IPS-NIHi11 (cell line): ENCODE data around the gene TADA2B.
A peak's percentile ranks its signal among the peaks of the same experiment; 100 is the strongest.

ENCODE experiments used
- DNase-seq: peaks from one replicate; pipeline ENCODE4 v3.0.0; 2012; ENCODE audit warnings: mixed read lengths, low spot score

Gene TADA2B

DNA sequence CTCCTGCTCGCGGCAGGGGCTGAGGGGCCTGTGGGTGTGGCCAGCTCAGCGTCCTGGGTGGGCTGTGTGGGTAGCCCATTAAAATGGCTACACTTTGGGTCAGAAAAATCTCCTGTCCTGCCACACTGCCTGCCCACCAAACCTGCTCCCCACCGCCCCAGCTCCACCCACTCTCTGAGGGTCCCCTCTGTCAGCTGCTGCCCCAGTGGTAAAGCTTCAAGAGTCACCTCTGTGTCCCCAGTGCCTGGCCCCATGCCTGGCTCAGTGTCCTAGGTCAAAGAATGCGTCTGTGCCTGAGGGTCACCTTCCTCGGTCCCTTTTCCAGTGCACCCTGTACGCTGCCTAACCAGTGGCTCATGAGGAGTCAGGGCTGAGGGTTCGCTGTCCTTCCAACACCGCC, 24.9 kb upstream of the TADA2B start:
- DNase-seq, result no peak

DNA sequence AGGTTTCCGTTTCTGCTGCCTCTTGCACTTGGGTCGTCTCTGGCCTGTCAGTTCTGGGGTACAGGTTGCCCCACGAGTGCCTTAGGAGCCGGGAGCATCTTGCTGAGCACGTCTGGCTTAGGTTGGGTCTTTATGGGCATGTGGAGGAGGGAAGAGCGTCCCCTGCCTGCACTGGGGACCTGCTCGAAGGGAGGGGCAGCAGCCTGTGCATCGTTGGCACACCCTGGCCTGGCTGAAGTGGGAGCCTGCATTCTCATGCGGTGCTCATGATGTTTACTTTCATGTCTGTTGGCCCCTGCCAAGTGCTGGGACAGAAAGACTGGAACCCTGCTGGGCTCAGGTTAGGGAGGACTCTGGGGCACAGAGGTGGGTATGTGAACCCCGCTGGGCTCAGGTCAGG, 23.8 kb upstream of the TADA2B start:
- DNase-seq, result no peak

DNA sequence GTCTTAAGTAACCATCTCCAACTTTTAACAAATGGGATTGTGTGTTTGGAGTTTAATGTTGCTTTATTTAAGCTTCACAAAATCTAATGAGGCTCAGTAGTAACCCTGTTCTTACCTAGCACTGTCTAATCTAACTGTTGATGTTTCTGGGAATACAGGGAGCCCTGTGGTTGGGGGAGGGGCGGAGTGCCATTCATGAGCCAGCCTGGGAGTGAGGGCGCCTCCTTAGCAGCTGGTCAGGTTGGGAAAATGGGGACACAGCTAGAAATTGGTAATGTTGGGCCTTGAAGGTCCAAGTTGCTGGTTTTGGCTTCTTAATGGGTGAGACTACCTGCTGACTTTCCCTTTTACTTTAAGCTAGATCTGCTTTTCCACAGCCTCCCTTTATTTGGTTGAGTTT, 22.9 kb upstream of the TADA2B start:
- DNase-seq, result peak; percentile 54

DNA sequence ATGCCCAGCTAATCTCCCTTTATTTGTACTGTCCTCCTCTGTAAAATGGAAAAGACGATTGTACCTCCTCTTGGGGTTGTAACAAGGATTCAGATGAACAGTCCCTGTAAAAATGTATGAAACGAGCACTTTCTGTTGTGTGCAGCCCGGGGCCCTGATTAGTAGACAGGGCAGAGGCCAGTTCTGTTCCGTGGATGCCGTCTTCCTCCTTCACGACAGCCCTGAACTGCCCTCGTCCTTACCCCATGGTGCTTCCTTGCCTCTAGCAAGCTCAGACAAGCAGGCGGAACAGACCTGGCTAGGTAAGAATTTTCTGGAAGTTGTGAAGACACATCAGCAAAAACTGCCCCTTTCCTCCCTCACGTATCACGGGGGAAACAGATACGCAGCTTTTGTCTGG, 22.3 kb upstream of the TADA2B start:
- no peak for DNase-seq

DNA sequence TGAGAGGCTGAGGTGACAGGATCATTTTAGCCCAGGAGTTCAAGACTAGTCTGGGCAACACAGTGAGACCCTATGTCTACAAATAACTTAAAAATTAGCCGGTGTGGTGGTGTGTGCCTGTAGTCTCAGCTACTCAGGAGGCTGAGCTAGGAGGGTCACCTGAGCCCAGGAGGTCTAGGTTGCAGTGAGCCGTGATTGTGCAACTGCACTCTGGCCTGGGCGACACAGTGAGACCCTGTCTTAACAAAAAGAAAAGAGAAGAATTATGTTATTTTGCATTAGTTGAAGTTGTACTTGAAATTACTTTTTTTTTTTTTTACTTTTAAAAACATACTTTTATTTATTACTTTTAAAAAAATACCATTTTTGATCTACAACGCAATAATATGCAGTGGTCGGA, 21.8 kb upstream of the TADA2B start:
- no peak for DNase-seq

DNA sequence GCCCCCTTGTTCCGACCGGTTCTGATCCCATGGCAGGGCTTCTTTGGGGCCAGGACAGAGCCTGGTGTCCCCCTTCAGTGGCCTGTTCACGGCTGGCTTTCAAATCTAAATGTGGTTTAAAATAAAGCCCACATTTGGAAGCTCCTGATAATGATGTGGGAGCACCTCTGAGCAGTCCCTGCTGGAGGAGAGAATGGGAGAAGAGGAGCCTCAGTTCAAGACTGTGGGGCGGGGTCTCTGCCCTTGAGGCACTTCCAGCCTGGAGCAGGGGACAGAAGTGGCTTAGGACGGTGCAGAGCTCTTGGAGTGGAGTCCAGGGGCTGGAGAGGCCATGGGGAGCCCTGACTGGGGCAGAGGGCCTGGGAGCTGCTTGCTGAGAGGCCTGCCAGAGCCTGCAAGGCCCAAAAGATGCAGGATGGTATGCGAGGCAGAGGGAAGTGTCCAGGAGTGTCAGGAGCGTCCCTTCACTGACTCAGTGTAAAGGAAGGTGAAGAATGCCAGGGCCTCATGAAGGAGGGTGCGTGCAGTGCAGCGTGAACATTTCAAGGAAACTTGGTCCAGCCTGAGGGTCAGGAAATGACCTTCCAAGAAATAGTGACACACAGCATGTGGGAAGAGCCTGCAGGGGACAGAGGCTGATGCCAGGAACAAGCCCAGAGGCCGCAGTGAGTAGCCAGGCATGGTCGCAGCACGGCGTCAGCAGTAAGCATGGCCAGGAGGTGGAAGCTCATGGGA, 21.1 kb upstream of the TADA2B start:
- DNase-seq, result no peak

DNA sequence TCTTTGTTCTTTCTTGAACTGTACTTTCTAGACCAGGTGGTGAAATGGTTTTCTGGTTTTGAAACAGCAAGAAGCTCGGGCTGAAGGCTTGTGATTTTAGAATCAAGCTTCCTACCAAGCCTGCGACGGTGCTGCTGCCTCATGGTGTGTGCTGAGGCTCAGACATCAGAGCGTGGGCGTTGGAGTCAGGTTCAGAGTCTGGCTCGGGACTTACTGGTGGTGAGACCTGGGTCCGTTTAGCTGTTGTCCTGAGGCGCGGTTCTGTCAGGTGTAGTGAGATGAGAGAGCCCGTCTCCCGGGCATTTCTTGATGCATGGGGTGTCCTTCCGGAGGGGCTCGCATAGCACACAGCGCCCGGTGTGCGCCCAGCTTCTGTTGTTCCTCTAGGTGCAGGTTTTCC, 19.7 kb upstream of the TADA2B start:
- no peak for DNase-seq

DNA sequence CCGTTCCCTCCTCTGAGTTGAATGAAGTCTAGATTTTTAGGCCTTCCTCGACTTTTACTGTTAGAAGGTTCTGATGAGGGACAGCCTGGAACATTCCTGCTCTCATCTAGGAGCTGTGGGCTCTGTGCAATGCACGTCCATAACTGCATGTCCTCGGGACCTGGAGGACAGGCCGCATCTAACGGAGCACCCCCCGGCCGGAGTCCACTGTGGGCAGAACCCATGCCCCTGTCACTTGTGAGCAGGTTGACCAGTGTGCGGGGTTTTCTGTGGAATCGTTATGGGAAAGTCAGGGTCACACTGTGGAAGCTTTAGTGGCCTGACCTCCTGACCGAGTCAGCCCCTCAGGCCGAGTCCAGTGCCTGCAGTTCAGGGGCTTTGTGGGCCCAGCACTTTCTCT, 19.3 kb upstream of the TADA2B start:
- no peak for DNase-seq

DNA sequence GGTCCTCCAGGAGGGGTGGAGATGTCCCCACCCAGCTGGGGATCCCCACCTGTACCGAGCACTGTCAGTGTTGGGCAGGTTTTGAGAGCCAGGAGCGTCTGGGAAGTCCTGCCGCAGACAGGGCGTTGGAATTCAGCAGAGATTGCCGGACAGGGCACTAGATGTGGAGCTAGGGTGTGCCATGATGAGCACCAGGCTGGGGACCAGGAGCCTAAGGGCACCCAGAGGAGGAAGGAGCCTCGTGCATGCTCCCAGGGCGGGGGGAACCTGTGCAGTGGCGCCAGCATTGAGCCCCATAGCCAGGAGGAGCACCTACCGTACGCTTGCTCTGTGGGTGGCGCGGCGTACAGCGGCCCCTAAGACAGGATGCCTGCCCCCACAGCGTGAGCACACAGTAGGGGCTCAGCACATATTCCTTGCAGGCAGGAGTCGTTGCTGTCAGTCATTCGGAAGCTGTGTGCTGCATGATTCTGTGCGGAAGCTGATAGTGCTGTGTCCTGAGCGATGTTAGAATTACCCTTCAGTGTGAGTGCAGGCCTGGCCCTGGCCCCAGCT, 18.8 kb upstream of the TADA2B start:
- no peak for DNase-seq

DNA sequence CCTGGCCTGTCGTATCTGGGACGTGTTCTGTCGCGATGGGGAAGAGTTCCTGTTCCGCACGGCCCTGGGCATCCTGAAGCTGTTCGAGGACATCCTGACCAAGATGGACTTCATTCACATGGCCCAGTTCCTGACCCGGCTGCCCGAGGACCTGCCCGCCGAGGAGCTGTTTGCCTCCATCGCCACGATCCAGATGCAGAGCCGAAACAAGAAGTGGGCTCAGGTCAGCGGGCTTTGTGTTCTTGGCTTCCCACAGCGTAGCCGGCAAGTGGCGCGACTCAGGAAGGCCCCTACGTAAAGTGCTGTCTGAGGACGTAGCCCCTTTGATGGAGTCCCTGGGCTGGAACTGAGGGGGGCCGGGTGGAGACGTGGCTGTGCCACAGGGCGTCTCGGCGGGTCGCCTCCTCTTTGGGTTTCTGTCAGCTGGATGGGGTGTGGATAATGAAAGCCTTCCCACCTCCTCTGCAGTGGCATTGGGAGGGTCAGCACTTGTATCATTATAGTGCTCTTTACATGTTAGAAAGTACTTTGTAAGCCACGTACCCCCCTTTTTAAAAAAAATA, 18.1 kb upstream of the TADA2B start:
- no peak for DNase-seq

DNA sequence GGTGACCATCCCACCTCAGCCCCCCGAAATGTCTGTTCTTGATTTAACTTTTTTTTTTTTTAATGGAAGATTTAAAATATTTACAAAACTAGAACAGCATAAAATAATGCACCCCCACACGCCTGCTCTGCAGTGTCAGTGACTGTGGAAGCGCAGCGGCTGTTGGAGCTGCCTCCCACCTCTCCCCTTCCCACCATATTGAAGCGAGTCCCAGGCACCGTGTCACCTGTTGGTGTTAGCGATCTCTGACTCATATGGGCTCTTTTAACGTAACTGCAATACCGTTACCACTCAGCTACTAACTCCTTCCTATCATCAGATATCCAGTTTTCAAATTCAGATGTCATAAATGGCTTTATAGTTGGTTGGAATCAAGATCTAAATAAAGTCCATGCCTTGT, 17.1 kb upstream of the TADA2B start:
- DNase-seq, result no peak

DNA sequence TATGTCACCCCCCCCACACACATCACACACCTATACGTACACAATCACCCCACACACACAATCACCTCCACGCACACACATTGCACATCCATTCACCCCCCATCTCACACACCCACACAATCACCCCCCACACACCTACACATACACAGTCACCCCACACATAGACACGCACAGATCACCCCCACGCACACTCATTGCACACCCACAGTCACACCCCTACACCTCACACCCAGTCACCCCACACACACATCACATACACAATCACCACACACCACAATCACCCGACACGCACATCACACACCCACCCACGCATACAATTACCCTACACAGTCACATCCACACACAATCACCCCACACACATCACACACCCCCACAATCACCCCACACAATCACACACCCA, 15.9 kb upstream of the TADA2B start:
- no peak for DNase-seq

DNA sequence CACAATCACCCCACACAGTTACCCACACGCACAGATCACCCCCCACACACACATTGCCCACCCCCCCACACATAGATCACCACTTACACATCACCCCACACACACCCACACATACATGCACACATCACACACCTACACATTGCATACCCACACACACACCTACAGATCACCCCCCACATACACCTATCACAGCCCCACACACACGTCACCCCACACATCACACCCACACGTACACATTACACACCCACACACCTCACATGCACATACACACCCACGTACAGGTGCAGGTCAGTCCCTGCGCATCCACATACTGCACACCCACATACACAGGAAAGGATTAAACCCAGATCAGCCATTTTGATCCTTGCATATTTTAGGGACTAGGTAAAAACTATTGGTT, 15.3 kb upstream of the TADA2B start:
- no peak for DNase-seq

DNA sequence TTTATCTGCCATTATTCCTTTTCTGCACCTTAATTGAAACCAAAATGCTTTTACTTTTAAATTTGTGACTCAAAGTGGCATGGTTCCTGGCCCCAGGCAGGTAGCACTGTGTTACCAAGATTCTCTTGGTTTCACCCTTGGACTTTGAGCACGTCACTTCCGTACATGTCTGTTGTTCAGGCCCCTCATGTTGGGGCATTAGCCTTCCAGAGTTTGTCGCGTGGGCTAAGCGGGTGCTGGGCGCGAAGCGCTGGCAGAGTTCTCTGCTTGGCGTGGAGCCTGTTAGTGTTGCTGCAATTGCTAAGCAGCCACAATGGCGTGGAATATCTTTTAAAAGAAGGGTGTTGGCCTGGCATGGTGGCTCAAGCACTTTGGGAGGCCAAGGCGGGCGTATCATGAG, 14.0 kb upstream of the TADA2B start:
- DNase-seq, result no peak

DNA sequence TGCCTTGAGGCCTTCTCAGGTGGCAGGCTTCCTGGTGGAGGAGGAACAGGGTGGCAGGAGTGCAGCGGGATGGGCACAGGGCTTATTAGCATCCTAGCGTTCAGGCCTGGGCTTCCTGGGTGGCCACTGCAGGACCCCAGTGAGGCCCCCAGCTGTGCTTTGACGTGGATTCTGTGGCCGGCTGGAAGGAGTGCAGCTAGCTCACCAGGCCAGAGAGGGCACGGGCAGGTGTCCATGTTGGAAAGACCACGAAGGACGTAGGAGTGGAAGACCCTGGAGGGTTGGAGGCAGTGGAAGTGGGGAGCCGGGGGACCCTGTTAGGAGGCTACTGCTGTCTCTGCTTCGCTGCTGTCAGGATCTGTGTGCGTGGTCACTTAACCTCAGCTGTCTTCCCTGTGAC, 13.3 kb upstream of the TADA2B start:
- no peak for DNase-seq

DNA sequence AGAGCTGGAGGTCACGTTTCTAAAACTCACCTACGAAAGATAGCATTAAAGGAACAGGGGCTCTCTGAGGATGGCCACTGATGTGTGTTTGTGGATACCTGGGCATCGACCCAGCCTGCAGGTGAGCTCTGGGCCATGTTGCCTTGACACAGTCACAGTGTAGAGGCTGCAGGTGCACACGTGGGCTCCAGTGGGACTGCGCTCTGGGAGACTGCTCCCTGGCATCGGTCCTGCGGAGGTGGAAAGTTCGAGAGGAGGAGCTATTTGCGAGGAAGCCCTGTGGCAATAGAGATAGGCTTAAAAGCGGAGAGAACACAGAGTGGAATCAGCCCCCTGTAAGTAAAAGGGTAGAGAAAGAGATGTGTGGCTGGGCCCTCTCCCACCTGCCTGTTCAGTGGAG, 12.3 kb upstream of the TADA2B start:
- no peak for DNase-seq

DNA sequence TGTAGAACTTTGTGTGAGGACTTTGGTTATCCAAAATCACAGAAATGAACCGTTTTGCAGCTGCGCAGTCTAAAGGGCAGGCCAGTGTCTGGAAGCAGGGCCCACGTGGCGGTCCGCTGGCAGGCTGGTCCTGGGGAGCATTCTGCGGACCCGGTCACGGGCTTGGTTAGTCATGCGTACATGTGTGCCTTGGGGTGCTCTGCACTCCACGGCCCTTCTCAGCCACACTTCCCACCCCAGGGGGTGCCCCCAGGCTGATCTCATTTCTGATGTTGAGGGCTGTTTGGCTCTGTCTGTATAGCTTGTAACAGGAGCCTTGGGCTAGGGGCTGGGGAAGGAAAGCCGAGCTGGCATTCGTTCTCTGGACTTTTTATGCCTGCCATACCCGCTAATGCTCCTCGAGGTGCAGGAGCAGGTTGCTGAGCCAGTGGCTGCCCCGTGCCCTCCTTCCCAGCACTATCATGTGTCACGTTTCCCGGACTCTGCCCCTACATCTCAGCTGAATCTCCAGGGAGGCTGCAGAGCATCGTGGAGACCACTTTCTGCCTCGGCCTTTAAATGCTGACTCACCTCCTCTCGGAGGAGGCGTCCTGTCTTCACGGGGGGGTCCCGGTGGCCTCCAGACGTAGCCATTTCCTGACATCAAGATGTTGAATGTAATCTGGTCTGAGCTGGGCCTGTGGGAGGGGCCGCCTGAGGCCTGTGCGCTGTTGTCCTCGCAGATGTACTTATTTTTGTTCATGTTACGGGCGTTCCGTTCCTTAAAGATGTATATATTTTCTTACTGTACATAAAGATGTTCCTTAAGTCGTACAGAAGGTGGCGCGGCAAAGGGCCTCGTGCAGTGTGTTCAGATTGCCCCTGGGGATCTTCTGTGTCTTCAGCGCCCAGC, 11.4 kb upstream of the TADA2B start:
- DNase-seq, result no peak

DNA sequence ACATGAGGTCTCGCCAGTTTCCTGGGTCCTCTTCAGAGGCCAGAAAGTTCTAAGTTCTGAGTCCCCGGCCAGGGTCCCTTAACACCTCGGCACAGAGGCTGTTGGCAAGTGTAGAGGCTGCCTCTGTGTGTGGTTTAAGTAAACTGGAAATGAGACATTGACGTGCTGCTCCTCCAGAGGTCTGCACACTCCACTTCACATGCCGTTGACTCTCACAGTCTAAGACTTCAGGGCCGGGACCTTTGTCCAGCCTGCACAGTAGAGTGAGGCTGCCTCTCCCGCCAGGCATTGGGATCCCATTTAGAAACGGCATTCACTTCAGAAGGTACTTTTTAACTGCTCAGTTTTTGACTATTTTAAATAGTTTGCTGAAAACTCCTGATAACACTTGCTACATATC, 10.6 kb upstream of the TADA2B start:
- no peak for DNase-seq

DNA sequence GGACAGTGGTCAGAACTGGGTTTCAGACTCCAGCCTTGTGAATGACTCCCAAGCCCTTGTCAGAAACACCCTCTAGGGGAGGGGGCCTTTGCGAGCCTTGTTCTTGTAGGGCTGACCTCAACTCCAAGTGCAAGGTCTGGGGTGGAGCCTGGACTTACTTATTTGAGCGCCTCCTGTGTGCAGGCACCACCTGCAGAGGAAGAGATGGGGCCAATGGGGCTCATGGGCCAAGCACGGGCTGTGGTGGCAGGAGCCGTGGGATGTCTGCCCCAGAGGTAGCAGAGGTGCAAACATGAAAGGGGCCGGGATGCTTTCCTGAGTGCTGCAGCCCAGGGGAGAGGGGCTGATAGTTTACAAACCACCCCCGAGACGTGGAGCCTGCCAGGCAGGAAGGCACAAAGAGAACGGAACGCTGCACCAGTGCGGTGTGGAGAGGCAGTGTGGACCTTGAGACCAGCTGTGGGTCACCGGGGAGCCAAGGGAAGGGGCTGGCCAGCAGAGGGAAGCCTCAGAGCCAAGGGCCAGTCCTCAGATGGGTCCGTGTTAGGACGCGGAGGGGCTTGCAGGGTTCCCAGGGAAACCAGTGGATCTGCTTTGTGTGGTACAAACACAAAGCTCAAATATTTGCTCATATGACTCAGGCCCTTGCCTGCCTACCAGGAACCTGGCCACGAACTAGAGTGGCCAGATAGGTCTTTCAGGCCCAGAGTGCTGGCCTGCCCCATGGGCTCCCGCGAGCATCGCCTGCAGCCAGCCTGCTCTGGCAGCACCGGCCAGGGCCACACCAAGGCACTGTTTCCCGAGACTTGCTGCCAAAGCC, 8.7 kb upstream of the TADA2B start:
- peak; percentile 57 for DNase-seq

DNA sequence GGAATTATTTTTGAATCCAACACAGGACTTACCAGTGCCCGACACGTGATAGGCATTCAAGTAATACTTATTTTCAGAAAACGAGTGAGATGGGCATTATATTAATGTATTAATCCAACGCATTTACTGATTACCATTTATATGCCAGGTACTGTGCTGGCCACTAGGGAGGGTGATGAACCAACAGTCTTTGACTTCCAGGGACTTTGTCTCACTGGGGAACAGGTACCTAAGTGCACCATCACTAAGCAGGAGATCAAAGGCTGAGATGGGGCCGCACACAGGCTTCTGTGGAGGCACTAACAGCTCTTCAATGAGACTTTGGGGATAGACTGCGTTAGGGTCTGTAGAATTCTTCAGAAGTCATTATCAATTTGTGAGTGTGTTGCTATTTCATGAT, 5.7 kb upstream of the TADA2B start:
- no peak for DNase-seq

DNA sequence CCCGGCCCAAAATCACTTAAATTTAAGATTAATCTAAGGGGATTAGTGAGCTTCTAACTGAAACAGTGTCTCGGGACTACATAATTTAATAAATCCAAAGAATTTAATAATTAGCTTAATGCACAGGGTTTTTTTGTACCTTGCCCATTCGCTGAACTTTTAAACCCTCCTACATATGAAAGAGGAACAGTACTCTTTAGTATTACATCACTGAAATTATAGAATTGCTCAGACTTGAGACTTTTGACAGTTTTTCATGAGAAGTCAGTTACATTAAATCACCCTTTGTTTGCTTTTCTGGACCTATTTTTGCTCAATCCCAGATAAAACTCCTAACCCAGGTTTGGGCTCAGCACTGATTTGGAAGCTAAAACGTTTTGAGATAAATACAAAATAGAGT, 2.4 kb upstream of the TADA2B start:
- no peak for DNase-seq

DNA sequence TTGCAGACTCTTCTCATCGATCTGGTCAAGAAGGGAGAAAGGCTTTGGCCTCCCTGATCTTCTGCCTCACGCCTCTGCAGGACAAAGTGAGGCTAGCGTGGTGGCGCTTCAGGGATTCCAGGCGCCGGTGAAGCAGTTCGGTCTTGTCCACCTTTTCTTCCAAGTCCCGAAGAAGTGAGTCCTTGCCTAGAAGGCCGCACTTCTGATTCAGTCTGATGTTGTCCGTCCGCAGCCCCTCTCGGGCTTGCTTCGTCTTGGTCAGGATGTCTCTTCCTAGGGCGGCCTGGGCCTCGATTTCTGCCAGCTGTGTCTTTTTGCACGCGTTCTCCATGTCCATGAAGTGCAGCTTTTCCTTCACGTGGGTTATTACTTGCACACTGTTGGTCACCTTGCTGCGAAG, 1.9 kb upstream of the TADA2B start:
- DNase-seq, result no peak
